GM18520 (cell line): ENCODE results near the gene LBHD1.
"Not testable (repeated sequence)": the region's sequence is repeated elsewhere in the genome, so short reads cannot be mapped to it uniquely, and the experiment has no call there.

Experiments used
- ATAC-seq: cut with Tn5 transposase; IDR thresholded peaks from one replicate; pipeline ENCODE4 v1.9.1; 2021; ENCODE audit not compliant: unreplicated experiment

Gene LBHD1

DNA sequence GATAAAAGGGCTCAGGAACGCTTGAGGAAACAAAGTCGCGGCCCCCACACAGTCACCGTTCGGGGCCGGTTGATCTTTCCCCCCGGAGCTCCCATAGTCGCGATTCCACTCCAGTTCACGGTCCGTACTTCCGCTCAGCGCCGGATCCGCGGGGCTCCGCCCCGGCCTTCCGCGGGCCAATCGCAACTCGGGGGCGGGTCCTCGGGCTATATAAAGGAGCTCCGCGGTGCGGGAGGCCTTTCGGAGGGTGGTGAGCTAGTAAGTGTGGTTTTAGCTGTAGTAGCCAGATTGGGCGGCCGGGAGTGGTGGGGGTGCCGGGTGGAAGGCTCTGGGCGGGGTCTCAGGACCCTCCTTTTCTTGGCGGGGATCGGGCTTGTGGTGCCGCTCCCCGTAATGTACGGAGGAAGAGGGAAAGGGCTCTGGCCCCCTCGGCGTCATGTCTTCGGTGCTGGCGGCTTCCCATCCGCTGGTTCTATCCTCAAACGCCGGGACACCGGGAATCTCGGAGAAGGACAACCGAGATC, 6.9 kb downstream of the LBHD1 start, which contains the start of the genes C11orf98 and CSKMT:
Gene C11orf98, minus strand, starts transcription at position 136 of the 524 bp plus-strand sequence. Its CDS starts 41 bp downstream, at position 95.
Gene CSKMT, plus strand, starts transcription at position 238 of the 524 bp plus-strand sequence. CDS start 568 bp downstream, outside the sequence.
- peak; percentile 72 for ATAC-seq

DNA sequence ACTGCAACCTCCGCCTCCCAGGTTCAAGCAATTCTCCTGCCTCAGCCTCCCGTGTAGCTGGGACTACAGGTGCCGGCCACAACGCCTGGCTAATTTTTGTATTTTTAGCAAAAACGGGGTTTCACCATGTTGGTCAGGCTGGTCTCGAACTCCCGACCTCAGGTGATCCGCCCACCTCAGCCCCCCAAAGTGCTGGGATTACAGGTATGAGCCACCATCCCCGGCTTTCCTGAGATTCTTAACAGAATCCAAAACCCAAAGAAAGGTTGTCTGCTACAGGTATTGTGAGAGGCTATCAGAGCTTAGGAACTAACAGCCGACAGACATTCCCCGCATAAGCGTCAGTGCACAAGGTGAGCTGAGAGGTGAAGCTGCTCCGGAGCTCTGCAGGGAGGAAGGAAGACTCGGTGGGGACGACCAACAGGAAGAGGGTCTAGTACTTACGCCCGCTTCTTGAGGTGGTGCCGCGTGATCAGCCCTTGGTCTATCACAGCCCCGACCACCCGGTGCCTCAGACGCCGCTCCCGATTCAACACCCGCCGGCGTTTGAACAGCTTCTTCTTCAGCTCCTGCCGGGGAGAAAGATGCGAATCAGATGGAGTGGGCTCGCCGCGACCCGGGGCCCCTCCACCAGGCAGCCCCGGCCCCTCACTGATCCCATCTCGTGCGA, 7.5 kb downstream of the LBHD1 start:
- peak; percentile 9 for ATAC-seq

DNA sequence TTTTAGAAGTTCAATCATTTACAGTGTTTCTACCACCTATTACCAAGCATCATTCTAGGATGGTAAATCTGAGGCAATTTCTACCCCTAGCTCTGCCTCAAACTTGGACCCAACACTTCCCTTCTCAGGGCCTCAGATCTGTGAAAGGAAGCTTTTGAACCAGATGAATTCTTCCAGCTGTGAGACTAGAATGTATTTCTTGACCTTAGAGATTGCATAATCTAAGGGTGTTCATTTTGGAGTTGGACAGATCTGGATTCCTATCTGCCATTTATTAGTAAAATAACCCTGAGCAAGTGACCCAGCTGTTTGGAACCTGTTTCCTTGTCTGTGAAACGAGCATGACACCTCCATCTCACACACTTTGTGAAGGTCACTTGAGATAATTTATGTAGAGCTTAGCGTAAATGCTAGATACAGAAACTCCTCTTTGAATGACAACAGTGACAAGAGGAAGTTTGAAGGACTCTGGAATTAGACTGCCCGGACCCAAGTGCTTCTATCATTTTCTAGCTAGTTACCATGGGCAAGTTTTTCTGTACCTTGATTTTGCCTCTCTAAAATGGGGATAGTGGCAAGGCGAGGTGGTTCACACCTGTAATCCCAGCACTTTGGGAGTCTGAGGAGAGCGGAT, 15.2 kb downstream of the LBHD1 start:
- no peak for ATAC-seq

- no peak for ATAC-seq
Observed at GRCh38 chr11:62654297-62654696, 17.8 kb downstream of the LBHD1 start.

GRCh38 chr11:62652161-62653006, 19.7 kb downstream of the LBHD1 start:
- no peak for ATAC-seq

DNA sequence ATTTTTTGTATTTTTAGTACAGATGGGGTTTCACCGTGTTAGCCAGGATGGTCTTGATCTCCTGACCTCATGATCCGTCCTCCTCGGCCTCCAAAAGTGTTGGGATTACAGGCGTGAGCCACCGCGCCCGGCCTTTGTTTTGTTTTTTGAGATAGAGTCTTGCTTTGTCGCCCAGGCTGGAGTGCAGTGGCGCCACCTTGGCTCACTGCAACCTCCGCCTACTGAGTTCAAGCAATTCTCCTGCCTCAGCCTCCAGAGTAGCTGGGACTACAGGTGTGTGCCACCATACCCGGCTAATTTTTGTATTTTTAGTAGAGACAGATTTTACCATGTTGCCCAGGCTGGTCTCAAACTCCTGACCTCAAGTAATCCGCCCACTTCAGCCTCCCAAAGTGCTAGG, 21.8 kb downstream of the LBHD1 start:
- not testable (repeated sequence) for ATAC-seq

DNA sequence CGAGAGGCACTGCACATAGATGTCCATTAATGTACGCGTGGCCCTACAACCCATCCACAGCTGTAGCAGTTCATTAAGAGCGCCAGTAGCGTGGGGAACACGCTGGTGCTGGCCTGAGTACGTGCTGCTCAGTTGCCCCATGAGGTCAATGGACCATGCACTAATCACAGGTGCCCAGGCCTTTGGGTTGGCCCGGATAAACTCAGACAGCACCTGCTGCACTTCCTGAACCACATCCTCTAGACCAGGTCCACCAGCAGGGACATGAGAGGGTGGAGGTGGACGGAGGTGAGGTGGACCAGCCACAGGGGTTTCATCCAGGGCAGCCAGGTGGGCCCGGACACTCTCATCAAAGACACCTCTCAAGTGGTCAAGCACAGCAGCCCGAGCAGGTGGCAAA, 22.6 kb downstream of the LBHD1 start:
- no peak for ATAC-seq

DNA sequence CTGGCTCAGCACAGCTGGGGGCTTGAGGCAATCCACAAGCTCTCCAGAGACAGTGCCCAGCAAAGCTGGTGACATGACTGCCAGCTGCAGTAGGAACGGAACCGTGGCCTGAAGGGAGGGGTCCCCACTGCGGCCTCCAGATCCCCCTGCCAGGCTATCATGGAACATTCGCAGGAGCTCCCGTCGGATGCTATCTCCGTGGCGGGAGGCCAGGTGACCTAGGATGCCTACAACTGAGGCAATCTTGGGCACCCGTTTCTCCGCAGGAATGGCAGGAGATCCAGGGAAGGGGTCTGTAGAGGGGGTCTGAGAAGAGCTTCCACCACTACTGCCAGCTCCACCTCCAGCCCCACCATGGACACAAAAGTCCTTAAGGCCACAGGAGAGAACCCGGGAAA, 23.1 kb downstream of the LBHD1 start:
- ATAC-seq, result no peak

DNA sequence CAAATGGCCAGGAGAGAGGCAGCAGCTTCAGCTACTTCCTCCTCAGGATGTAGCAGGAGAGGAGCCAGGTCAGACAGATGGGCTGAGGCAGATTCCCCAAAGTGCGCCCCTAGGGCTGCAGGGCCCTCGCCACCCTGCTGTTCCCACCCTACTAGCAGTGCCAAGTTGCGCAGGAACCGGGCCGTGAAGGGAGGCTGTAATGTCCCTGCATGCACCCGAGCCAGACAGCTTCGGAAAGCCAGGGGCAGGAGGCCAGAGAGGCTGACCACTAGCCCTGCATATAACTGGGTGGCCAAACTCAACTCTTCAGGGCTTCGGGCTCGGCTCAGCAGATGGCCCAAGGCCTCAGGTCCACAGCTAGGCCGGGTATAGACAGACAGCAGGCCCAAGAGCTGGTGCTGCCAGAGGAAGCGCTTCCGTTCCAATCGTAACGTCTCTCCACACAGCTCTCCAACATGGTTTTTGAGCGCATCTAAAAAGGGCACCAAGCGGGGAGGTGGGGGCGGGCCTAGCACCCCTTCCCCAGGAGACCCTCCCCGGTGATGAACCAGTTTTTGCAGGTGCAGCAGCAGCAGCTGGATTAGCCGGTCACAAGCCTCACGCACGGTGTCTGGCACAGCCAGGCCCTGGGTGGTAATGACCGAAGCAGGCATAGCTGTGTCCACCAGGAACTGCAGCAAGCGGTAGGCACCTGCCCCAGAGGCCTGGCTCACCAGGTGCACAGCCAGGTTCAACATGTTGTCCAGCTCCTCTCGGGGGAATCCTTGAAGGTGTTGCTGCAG, 23.7 kb downstream of the LBHD1 start:
- no peak for ATAC-seq

- ATAC-seq, result no peak
Observed at GRCh38 chr11:62647609-62648005, 24.5 kb downstream of the LBHD1 start.

GRCh38 chr11:62646825-62647608, 25.1 kb downstream of the LBHD1 start:
- no peak for ATAC-seq

- peak; percentile 81 for ATAC-seq
Observed at GRCh38 chr11:62645946-62646824, 25.9 kb downstream of the LBHD1 start, which contains the start of gene GANAB. GANAB (minus strand) TSS chr11:62646613; CDS start chr11:62646599, 14 bp downstream.

- no peak for ATAC-seq
Observed at GRCh38 chr11:62645671-62645945, 26.5 kb downstream of the LBHD1 start.

DNA sequence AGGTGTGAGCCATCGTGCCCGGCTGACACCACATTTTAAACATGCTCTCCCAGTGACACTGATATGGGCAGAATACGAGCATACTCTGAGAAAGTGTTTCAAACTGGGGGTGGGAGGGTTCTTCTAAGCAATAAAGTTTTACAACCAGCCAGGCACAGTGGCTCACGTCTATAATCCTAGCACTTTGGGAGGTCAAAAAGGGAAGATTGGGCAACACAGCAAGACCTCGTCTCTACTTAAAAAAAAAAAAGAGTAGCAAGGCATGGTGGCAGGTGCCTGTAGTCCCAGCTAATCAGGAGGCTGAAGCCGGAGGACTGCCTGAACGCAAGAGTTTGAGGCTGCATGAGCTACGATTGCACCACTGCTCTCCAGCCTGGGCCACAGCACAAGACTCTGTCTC, 27.8 kb downstream of the LBHD1 start:
- no peak for ATAC-seq

DNA sequence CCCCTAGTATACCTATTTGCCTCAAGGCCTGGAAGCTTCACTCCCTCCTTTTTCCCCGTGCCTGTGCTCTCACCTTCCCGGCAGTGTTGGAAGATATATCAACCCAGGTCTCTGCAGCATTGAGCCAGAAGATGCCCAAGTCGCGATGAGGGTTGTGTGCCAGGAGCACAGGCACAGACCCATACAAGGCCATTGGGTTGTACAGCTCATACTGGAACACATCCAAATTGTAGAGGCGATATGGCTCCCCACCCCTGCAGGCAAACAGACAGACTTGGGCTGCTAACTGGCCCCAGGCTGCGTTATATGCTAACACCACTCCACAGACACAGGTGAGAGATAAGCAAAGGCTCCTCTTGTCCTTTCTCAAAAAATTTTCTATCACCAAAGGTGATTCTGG, 39.6 kb downstream of the LBHD1 start:
- no peak for ATAC-seq

DNA sequence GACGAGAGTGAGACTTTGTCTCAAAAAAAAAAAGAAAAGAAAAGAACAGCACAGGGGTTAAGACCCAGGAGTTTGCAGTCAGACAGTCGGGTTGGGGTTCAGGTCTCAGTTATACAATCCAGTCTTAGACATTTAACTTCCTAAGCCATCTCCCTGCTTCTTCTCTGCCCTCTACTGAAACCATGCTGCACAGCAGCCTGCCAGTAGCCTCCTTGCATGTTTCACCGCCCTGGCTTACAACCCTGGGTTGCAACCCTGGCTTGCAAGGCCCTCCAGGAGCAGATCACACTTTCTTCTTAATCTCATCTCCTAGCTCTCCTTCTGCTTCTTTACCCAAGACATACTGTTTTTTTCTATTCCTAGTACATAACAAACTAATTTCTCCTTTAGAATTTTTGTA, 44.4 kb downstream of the LBHD1 start:
- no peak for ATAC-seq

- ATAC-seq, result no peak
Observed at GRCh38 chr11:62622476-62623089, 49.5 kb downstream of the LBHD1 start.
